DMS153 treated with DMSO at 0.1 percent for 48 hours (cell line): ENCODE results near the gene C5orf34.
"Not testable (repeated sequence)": the region's sequence is repeated elsewhere in the genome, so short reads cannot be mapped to it uniquely, and the experiment has no call there.

Experiments
- DNase-seq: peaks from one replicate; lab custom pipeline; 2025; ENCODE audit not compliant: unreplicated experiment; lab: John Stamatoyannopoulos, UW

The C5orf34 gene

GRCh38 chr5:43514816-43515677 is at the start of gene C5orf34:
C5orf34 (minus strand) TSS chr5:43515148; CDS start chr5:43509339, 5,809 bp downstream.
- DNase-seq = peak; percentile 98

- no peak for DNase-seq
These were observed 49.4 kb upstream of the C5orf34 start for GRCh38 chr5:43564289-43564850.

- DNase-seq = no peak
These were observed 48.4 kb upstream of the C5orf34 start for GRCh38 chr5:43563321-43563720.

GRCh38 chr5:43561356-43561755 is 46.4 kb upstream of the C5orf34 start:
- DNase-seq = no peak

GRCh38 chr5:43560128-43560527 is 45.2 kb upstream of the C5orf34 start:
- DNase-seq = no peak

GRCh38 chr5:43556857-43557542 is 42.1 kb upstream of the C5orf34 start, which contains the start of gene PAIP1:
PAIP1 (minus strand) TSS chr5:43557077; CDS start chr5:43556846, 231 bp downstream.
- DNase-seq = peak; percentile 88

- DNase-seq = not testable (repeated sequence)
These were observed 41.6 kb upstream of the C5orf34 start for GRCh38 chr5:43556607-43556856.

- DNase-seq = peak; percentile 29
These were observed 41.1 kb upstream of the C5orf34 start for GRCh38 chr5:43555895-43556606.

- DNase-seq = no peak
These were observed 39.5 kb upstream of the C5orf34 start for GRCh38 chr5:43554497-43554896.

- no peak for DNase-seq
These were observed 38.4 kb upstream of the C5orf34 start for GRCh38 chr5:43553381-43553780.

GRCh38 chr5:43551731-43552130 is 36.8 kb upstream of the C5orf34 start:
- no peak for DNase-seq

- not testable (repeated sequence) for DNase-seq
These were observed 34.3 kb upstream of the C5orf34 start for GRCh38 chr5:43549272-43549671.

- no peak for DNase-seq
These were observed 33.4 kb upstream of the C5orf34 start for GRCh38 chr5:43548358-43548757.

GRCh38 chr5:43547532-43547931 is 32.6 kb upstream of the C5orf34 start:
- no peak for DNase-seq

GRCh38 chr5:43543434-43543833 is 28.5 kb upstream of the C5orf34 start:
- no peak for DNase-seq

GRCh38 chr5:43540746-43541145 is 25.8 kb upstream of the C5orf34 start:
- DNase-seq = no peak

- no peak for DNase-seq
These were observed 22.0 kb upstream of the C5orf34 start for GRCh38 chr5:43536972-43537371.

- DNase-seq = no peak
These were observed 18.7 kb upstream of the C5orf34 start for GRCh38 chr5:43533646-43534045.

- DNase-seq = no peak
These were observed 15.7 kb upstream of the C5orf34 start for GRCh38 chr5:43530648-43531047.

- DNase-seq = no peak
These were observed 8.7 kb upstream of the C5orf34 start for GRCh38 chr5:43523662-43524072.

- DNase-seq = no peak
These were observed 5.7 kb upstream of the C5orf34 start for GRCh38 chr5:43520615-43521014.
